IPS-15b (cell line): ENCODE data around the gene DDX41.
"Not testable (repeated sequence)": the region's sequence is repeated elsewhere in the genome, so short reads cannot be mapped to it uniquely, and the experiment has no call there.

ENCODE experiments used
- H3K27me3 ChIP-seq: one replicate; pipeline ENCODE4 v1.6.1; 2013; ENCODE audit warnings: low read length; ENCODE audit not compliant: control insufficient read depth, insufficient read depth
- H3K36me3 ChIP-seq: one replicate; pipeline ENCODE4 v1.6.1; 2013; ENCODE audit warnings: low read length; ENCODE audit not compliant: control insufficient read depth, insufficient read depth
- H3K4me1 ChIP-seq: one replicate; pipeline ENCODE4 v1.6.1; 2013; ENCODE audit warnings: mild to moderate bottlenecking, low read length; ENCODE audit not compliant: control insufficient read depth, insufficient read depth
- H3K4me3 ChIP-seq: one replicate; pipeline ENCODE4 v1.5.1; 2013; ENCODE audit warnings: low read depth, low read length
- H3K9ac ChIP-seq: one replicate; pipeline ENCODE4 v1.6.1; 2013; ENCODE audit warnings: low read depth, mild to moderate bottlenecking, low read length
- H3K9me3 ChIP-seq: one replicate; pipeline ENCODE4 v1.6.1; 2013; ENCODE audit warnings: mild to moderate bottlenecking, low read length; ENCODE audit not compliant: control insufficient read depth, insufficient read depth

Gene DDX41

GRCh38 chr5:177493795-177494345, 22.9 kb downstream of the DDX41 start:
- Histone ChIP-seq H3K27me3 (peaks cover 8% of the 10 kb centered on the region), H3K36me3 (peaks cover 32% of the 10 kb centered on the region), H3K9me3 (no peaks in the 10 kb centered on the region), H3K4me1 (peaks cover 19% of the 10 kb centered on the region), H3K4me3 (no peak overlapping the region), H3K9ac (no peak overlapping the region)

GRCh38 chr5:177492841-177493240, 23.9 kb downstream of the DDX41 start:
- Histone ChIP-seq H3K36me3 (peaks cover 42% of the 10 kb centered on the region), H3K4me3 (no peak overlapping the region), H3K27me3 (no peaks in the 10 kb centered on the region), H3K9me3 (no peaks in the 10 kb centered on the region), H3K9ac (no peak overlapping the region), H3K4me1 (peaks cover 14% of the 10 kb centered on the region)

- Histone ChIP-seq H3K9ac (no peak overlapping the region), H3K27me3 (no peaks in the 10 kb centered on the region), H3K9me3 (no peaks in the 10 kb centered on the region), H3K4me1 (peaks cover 14% of the 10 kb centered on the region), H3K4me3 (no peak overlapping the region), H3K36me3 (peaks cover 49% of the 10 kb centered on the region)
Observed at GRCh38 chr5:177491983-177492746, 24.6 kb downstream of the DDX41 start.

- Histone ChIP-seq H3K4me3 (no peak overlapping the region), H3K9ac (no peak overlapping the region), H3K9me3 (no peaks in the 10 kb centered on the region), H3K4me1 (peaks cover 14% of the 10 kb centered on the region), H3K27me3 (no peaks in the 10 kb centered on the region), H3K36me3 (peaks cover 51% of the 10 kb centered on the region)
Observed at GRCh38 chr5:177491429-177491945, 25.3 kb downstream of the DDX41 start.

GRCh38 chr5:177490992-177491391, 25.8 kb downstream of the DDX41 start:
- H3K36me3 ChIP-seq, result peaks cover 51% of the 10 kb centered on the region
- H3K4me1 ChIP-seq, result peaks cover 12% of the 10 kb centered on the region
- H3K9me3 ChIP-seq, result no peaks in the 10 kb centered on the region
- no peaks in the 10 kb centered on the region for H3K27me3 ChIP-seq
- H3K4me3 ChIP-seq, result no peak overlapping the region
- no peak overlapping the region for H3K9ac ChIP-seq

GRCh38 chr5:177490311-177490991, 26.3 kb downstream of the DDX41 start:
- Histone ChIP-seq H3K4me1 (peaks cover 8% of the 10 kb centered on the region), H3K4me3 (no peak overlapping the region), H3K27me3 (no peaks in the 10 kb centered on the region), H3K9me3 (no peaks in the 10 kb centered on the region), H3K36me3 (peaks cover 49% of the 10 kb centered on the region), H3K9ac (no peak overlapping the region)

- H3K4me3 ChIP-seq, result no peak overlapping the region
- H3K9ac ChIP-seq, result no peak overlapping the region
- H3K9me3 ChIP-seq, result no peaks in the 10 kb centered on the region
- no peaks in the 10 kb centered on the region for H3K27me3 ChIP-seq
- H3K36me3 ChIP-seq, result peaks cover 53% of the 10 kb centered on the region
- H3K4me1 ChIP-seq, result peaks cover 3% of the 10 kb centered on the region
Observed at GRCh38 chr5:177489119-177489716, 27.5 kb downstream of the DDX41 start.

- no peaks in the 10 kb centered on the region for H3K9me3 ChIP-seq
- peaks cover 63% of the 10 kb centered on the region for H3K36me3 ChIP-seq
- peaks cover 3% of the 10 kb centered on the region for H3K4me1 ChIP-seq
- no peak overlapping the region for H3K4me3 ChIP-seq
- H3K9ac ChIP-seq, result no peak overlapping the region
- H3K27me3 ChIP-seq, result no peaks in the 10 kb centered on the region
Observed at GRCh38 chr5:177487975-177488374, 28.8 kb downstream of the DDX41 start.

- H3K9ac ChIP-seq, result no peak overlapping the region
- H3K4me3 ChIP-seq, result no peak overlapping the region
- no peaks in the 10 kb centered on the region for H3K9me3 ChIP-seq
- peaks cover 62% of the 10 kb centered on the region for H3K36me3 ChIP-seq
- H3K4me1 ChIP-seq, result peaks cover 3% of the 10 kb centered on the region
- no peaks in the 10 kb centered on the region for H3K27me3 ChIP-seq
Observed at GRCh38 chr5:177487144-177487543, 29.6 kb downstream of the DDX41 start.

GRCh38 chr5:177486256-177486655, 30.5 kb downstream of the DDX41 start:
- Histone ChIP-seq H3K9me3 (no peaks in the 10 kb centered on the region), H3K36me3 (peaks cover 61% of the 10 kb centered on the region)

GRCh38 chr5:177485753-177486152, 31.0 kb downstream of the DDX41 start:
- not testable (repeated sequence) for H3K4me1 ChIP-seq, H3K9me3 ChIP-seq, H3K4me3 ChIP-seq, H3K27me3 ChIP-seq, H3K9ac ChIP-seq
- peaks cover 56% of the 10 kb centered on the region for H3K36me3 ChIP-seq

More at GRCh38 chr5:177486256-177486655, 30.5 kb downstream of the DDX41 start:
- H3K4me3 ChIP-seq, result no peak overlapping the region
- no peak overlapping the region for H3K9ac ChIP-seq
- peaks cover 2% of the 10 kb centered on the region for H3K4me1 ChIP-seq
- H3K27me3 ChIP-seq, result no peaks in the 10 kb centered on the region
